Type B pancreatic cell (in vitro differentiated cells): ENCODE measurements around the gene SAMD7. TPM values are rescaled to one million over a fixed set of nuclear protein-coding genes. Genes with fewer than 3 reads are reported as not detected.
A peak's percentile ranks its signal among the peaks of the same experiment; 100 is the strongest.

Experiments used
- DNase-seq: peaks from one replicate; pipeline ENCODE4 v3.0.0; 2021; ENCODE audit warnings: mixed read lengths; ENCODE audit not compliant: unreplicated experiment; ENCODE audit errors: extremely low spot score
- H3K27ac Mint-ChIP-seq: 2 replicates; pipeline ENCODE4 v1.8.0; 2021; ENCODE audit warnings: mild to moderate bottlenecking, mixed read lengths
- H3K27me3 Mint-ChIP-seq: 2 replicates; pipeline ENCODE4 v1.8.0; 2021; ENCODE audit warnings: mixed read lengths
- H3K36me3 Mint-ChIP-seq: 2 replicates; pipeline ENCODE4 v1.8.0; 2021; ENCODE audit warnings: mixed read lengths
- H3K4me1 Mint-ChIP-seq: one replicate; pipeline ENCODE4 v1.8.0; 2021; ENCODE audit warnings: mixed read lengths; ENCODE audit not compliant: unreplicated experiment
- H3K4me3 Mint-ChIP-seq: 2 replicates; pipeline ENCODE4 v1.8.0; 2021; ENCODE audit warnings: mild to moderate bottlenecking, mixed read lengths
- H3K9me3 Mint-ChIP-seq: 2 replicates; pipeline ENCODE4 v1.8.0; 2021; ENCODE audit warnings: mixed read lengths
- CTCF ChIP-seq: fragments of 200-600 bp; sonication (generic); conservative IDR thresholded peaks from 2 replicates; pipeline ENCODE4 v1.5.0; 2021; ENCODE audit warnings: antibody characterized with exemption, mild to moderate bottlenecking
- total RNA-seq: library from RNA; stranded (reverse); gene quantifications from 2 replicates; pipeline ENCODE4 v1.2.1, GENCODE V29; 2021; ENCODE audit warnings: low replicate concordance

The SAMD7 gene
- total RNA-seq, 1 donor from 2014 or later: not detected

DNA sequence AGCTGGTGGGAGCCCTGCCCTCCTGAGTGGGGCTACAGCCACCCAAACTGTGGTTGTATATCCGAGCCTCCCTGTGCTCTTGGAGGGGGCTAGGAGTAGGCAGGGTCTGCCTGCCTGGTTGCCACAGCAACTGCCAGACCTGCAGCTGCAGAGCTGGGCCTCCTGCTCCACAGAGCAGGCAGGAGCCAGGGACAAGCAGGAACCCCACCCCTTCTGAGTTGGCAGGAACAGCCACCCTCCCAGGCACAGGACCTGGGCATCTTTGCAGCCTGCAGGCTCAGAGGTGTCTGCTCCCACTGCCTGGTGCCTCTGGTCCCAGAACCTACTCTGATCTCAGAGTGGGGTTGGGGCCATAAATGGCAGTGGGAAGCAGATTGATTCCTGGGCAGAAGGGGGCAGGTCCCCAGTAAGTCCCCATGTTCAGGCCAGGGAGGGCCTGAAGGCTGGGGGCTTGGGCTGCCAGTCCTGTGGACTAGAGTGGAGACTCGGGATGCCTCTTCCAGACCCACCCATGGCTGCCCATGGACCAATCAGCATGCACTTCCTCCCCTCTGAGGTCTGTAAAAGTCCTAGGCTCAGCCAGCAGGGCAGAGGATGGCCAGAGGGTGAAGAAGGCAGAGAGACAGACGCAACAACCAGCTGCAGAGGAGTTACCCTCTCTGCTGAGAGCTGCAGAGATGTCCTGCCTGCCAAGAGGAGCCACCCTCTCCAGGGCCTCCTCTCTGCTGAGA, 31.4 kb upstream of the SAMD7 start:
- DNase-seq: no peak
- no peak overlapping the region for H3K4me3 Mint-ChIP-seq
- H3K4me1 Mint-ChIP-seq: no peaks in the 10 kb centered on the region
- no peaks in the 10 kb centered on the region for H3K9me3 Mint-ChIP-seq
- no peaks in the 10 kb centered on the region for H3K27me3 Mint-ChIP-seq
- H3K36me3 Mint-ChIP-seq: no peaks in the 10 kb centered on the region
- no peak overlapping the region for H3K27ac Mint-ChIP-seq
- TF ChIP-seq CTCF: no peak

DNA sequence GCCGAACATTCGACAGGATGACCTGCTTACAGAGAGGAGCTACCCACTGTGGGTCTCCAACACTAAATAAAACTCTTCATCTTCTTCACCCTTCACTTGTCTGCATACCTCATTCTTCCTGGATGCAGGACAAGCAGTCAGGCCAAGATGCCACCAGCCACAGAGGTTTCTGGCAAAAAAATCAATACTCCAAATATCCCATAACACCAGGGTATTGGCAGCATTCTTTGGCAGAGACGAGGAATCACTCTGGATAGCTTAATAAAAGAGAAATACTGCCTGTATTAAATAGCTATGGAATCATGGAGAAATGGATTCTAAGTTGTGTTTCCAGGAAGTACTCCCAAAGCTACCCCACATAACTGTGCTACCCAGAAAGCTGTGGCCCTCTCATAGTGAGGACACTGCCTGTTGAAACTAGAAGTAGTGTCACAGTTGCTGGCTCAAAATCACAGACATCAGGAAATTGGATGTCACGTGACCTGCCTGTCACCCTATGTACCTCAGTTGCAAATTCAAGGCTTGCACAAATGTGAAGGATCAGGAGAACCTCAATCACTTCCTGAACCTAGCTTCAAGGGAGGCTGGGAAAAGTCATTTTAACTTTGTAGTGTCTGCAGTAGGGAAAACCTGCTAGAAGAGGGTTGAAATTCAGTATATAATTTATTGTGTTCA, 30.7 kb upstream of the SAMD7 start:
- Mint-ChIP-seq H3K4me1 (no peaks in the 10 kb centered on the region), H3K36me3 (no peaks in the 10 kb centered on the region), H3K27ac (no peak overlapping the region), H3K4me3 (no peak overlapping the region), H3K27me3 (no peaks in the 10 kb centered on the region), H3K9me3 (no peaks in the 10 kb centered on the region)
- no peak for DNase-seq
- TF ChIP-seq CTCF: no peak

GRCh38 chr3:169886671-169887070, 24.7 kb upstream of the SAMD7 start:
- Mint-ChIP-seq H3K4me1 (no peaks in the 10 kb centered on the region), H3K4me3 (no peak overlapping the region), H3K9me3 (no peaks in the 10 kb centered on the region), H3K36me3 (no peaks in the 10 kb centered on the region), H3K27me3 (no peaks in the 10 kb centered on the region), H3K27ac (no peak overlapping the region)
- DNase-seq: no peak
- TF ChIP-seq CTCF: no peak

DNA sequence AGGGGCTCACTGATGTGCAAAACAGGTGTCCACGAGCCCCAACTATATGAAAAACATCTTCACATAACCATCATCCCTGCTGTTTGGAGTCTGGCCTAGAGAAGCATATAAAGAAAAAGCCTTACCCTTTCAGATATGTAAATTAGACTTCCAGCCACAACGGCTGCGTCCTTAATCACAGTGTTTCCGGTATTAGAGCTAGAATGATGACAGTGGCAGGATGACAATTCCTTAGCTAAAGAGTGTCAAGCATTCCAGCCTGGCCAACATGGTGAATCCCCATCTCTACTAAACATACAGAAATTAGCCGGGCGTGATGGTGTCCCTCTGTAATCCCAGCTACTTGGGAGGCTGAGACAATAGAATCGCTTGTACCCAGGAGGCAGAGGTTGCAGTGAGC, 19.5 kb upstream of the SAMD7 start:
- H3K36me3 Mint-ChIP-seq: no peaks in the 10 kb centered on the region
- H3K9me3 Mint-ChIP-seq: no peaks in the 10 kb centered on the region
- DNase-seq: no peak
- no peaks in the 10 kb centered on the region for H3K27me3 Mint-ChIP-seq
- H3K4me3 Mint-ChIP-seq: no peak overlapping the region
- H3K4me1 Mint-ChIP-seq: no peaks in the 10 kb centered on the region
- no peak for TF ChIP-seq CTCF
- H3K27ac Mint-ChIP-seq: no peak overlapping the region

- Mint-ChIP-seq H3K36me3 (no peaks in the 10 kb centered on the region), H3K4me3 (no peak overlapping the region), H3K27me3 (no peaks in the 10 kb centered on the region)
These were observed 17.3 kb upstream of the SAMD7 start for GRCh38 chr3:169894110-169894509.

More at GRCh38 chr3:169894110-169894509, 17.3 kb upstream of the SAMD7 start:
- no peaks in the 10 kb centered on the region for H3K4me1 Mint-ChIP-seq
- peak overlapping the region; percentile 10 for H3K27ac Mint-ChIP-seq
- TF ChIP-seq CTCF: no peak
- no peaks in the 10 kb centered on the region for H3K9me3 Mint-ChIP-seq
- DNase-seq: no peak
